Stimulated activated naive CD8-positive, alpha-beta T cell treated with anti-CD3 and anti-CD28 coated beads, Interleukin-15, amount 100 ng/mL, for 72 hours (primary cell): ENCODE results near the gene HBA2.
A peak's percentile ranks its signal among the peaks of the same experiment; 100 is the strongest.
"Not testable (repeated sequence)": the region's sequence is repeated elsewhere in the genome, so short reads cannot be mapped to it uniquely, and the experiment has no call there.

ENCODE experiments used
- ATAC-seq: fragments of 150-1000 bp; cut with Tn5 transposase; 2 replicates; pipeline ENCODE4 v1.10.0; 2021; ENCODE audit warnings: mild to moderate bottlenecking, moderate library complexity
- DNase-seq, 2 donors: peaks; one replicate each; pipeline ENCODE4 v3.0.0; 2021 to 2022
- H3K27ac Mint-ChIP-seq, 2 donors: one replicate each; pipeline ENCODE4 v1.8.0; 2022; ENCODE audit warnings: mild to moderate bottlenecking in 2 of 2, mixed read lengths in 2 of 2, moderate library complexity in 2 of 2
- H3K27me3 Mint-ChIP-seq: one replicate; pipeline ENCODE4 v1.8.0; 2022; ENCODE audit warnings: mixed read lengths
- H3K4me1 Mint-ChIP-seq: one replicate; pipeline ENCODE4 v1.8.0; 2022; ENCODE audit warnings: mild to moderate bottlenecking, mixed read lengths
- H3K4me3 Mint-ChIP-seq, 2 donors: one replicate each; pipeline ENCODE4 v1.8.0; 2022; ENCODE audit warnings: mild to moderate bottlenecking in 2 of 2, mixed read lengths in 2 of 2, moderate library complexity in 1 of 2
- H3K9me3 Mint-ChIP-seq, 2 donors: one replicate each; pipeline ENCODE4 v1.8.0; 2022; ENCODE audit warnings: mixed read lengths in 2 of 2

Gene HBA2

GRCh38 chr16:194516-194915, 21.8 kb downstream of the HBA2 start:
- Mint-ChIP-seq H3K27ac (no peak overlapping the region), H3K9me3 (no peaks in the 10 kb centered on the region), H3K27me3 (no peaks in the 10 kb centered on the region), H3K4me3 (no peak overlapping the region), H3K4me1 (peaks cover 5% of the 10 kb centered on the region)
- DNase-seq (no peak), ATAC-seq (no peak)

DNA sequence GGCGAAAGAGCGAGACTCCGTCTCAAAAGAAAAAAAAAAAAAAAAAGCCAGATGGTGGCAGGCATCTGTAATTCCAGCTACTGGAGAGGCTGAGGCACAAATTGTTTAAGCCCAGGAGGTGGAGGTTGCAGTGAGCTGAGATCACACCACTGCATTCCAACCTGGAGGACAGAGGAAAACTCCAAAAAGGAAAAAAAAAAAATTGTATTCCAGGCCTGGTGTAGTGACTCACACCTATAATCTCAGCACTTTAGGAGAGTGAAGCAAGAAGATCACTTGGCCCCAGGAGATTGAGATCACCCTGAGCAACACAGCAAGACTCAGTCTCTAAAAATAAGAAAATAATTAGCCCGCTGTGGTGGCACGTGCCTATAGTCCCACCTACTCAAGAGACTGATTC, 27.7 kb downstream of the HBA2 start:
- H3K27me3 Mint-ChIP-seq: no peaks in the 10 kb centered on the region
- no peak overlapping the region for H3K4me3 Mint-ChIP-seq
- no peaks in the 10 kb centered on the region for H3K4me1 Mint-ChIP-seq
- no peak for ATAC-seq
- no peak for DNase-seq
- no peak overlapping the region for H3K27ac Mint-ChIP-seq
- no peaks in the 10 kb centered on the region for H3K9me3 Mint-ChIP-seq

- DNase-seq (no peak), ATAC-seq (no peak)
- H3K9me3 Mint-ChIP-seq: no peaks in the 10 kb centered on the region
- peaks cover 9% of the 10 kb centered on the region for H3K4me1 Mint-ChIP-seq
- H3K27me3 Mint-ChIP-seq: no peaks in the 10 kb centered on the region
- no peak overlapping the region for H3K27ac Mint-ChIP-seq
- no peak overlapping the region for H3K4me3 Mint-ChIP-seq
Observed at GRCh38 chr16:203246-203645, 30.6 kb downstream of the HBA2 start.

DNA sequence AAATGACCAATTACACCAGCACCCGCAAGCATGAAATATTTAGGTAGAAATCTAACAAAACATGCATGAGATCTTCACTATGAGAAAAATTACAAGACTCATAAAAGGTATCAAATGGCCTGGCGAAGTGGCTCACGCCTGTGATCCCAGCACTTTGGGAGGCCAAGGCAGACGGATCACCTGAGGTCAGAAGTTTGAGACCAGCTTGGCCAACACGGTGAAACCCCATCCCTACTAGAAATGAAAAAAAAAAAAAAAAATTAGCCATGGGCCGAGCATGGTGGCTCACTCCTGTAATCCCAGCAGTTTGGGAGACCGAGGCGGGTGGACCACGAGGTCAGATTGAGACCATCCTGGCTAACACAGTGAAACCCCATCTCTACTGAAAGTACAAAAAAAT, 31.4 kb downstream of the HBA2 start:
- not testable (repeated sequence) for H3K27me3 Mint-ChIP-seq, H3K9me3 Mint-ChIP-seq, DNase-seq, ATAC-seq, H3K27ac Mint-ChIP-seq, H3K4me1 Mint-ChIP-seq, H3K4me3 Mint-ChIP-seq

- not testable (repeated sequence) for ATAC-seq, H3K4me3 Mint-ChIP-seq, H3K4me1 Mint-ChIP-seq, H3K27me3 Mint-ChIP-seq, DNase-seq, H3K27ac Mint-ChIP-seq, H3K9me3 Mint-ChIP-seq
Observed at GRCh38 chr16:209359-209758, 36.7 kb downstream of the HBA2 start.

- not testable (repeated sequence) for H3K4me3 Mint-ChIP-seq, H3K9me3 Mint-ChIP-seq, H3K27me3 Mint-ChIP-seq, ATAC-seq, H3K4me1 Mint-ChIP-seq, DNase-seq
- peak overlapping the region; percentile 14 to 88 for H3K27ac Mint-ChIP-seq
Observed at GRCh38 chr16:211631-212180, 39.0 kb downstream of the HBA2 start.

DNA sequence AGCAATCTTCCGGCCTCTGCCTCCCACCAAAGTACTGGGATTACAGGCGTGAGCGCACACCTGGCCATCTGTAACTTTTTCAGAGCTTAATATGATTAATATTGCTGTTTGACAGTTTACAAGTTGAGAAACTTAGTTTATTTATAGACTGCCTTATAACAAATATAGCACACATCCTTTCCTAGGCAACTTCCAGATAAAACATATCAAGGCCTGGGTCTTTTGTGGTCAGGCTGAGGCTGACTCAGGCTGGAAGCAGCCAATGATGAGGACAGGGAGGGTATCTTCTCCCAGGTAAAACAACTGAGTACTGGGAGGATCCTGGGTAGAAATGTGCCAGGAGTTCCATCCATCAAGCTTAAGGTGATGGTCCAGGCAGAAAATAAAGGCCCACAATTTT, 40.3 kb downstream of the HBA2 start:
- DNase-seq (no peak), ATAC-seq (no peak)
- Mint-ChIP-seq H3K27me3 (no peaks in the 10 kb centered on the region), H3K9me3 (no peaks in the 10 kb centered on the region), H3K27ac (peak overlapping the region in 1 of 2 donors; percentile 59), H3K4me3 (no peak overlapping the region), H3K4me1 (no peaks in the 10 kb centered on the region)

DNA sequence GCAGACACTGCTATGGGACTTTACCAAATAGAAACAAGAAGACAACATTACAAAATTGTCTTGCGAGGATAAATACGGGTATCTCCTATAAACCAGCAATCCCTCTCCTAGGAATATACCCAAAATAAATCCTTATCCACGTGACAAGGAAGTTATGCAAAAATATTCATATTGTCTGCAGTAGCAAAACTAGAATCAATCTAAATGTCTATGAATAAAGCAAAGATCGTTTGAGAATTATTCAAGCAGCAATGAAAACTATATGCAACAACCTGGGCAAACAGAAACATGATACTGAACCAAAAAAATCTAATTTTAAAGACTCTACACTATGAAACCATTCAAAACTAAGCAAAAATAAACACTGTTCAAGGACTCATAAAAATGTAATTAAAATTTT, 47.3 kb downstream of the HBA2 start:
- H3K27ac Mint-ChIP-seq: peak overlapping the region in 1 of 2 donors; percentile 74

More for the DNA sequence above, 47.3 kb downstream of the HBA2 start:
- DNase-seq (no peak), ATAC-seq (no peak)
- Mint-ChIP-seq H3K4me1 (peaks cover 16% of the 10 kb centered on the region), H3K9me3 (no peaks in the 10 kb centered on the region), H3K27me3 (no peaks in the 10 kb centered on the region), H3K4me3 (no peak overlapping the region)
